RWPE1 (cell line): ENCODE measurements around the gene EXPH5.
"Not testable (repeated sequence)": the region's sequence is repeated elsewhere in the genome, so short reads cannot be mapped to it uniquely, and the experiment has no call there.

Source experiments
- CTCF ChIA-PET: fragments of 350-600 bp; sonication (Branson Sonifier 250); formaldehyde crosslinking; extraction: SDS; loops from one replicate; lab custom pipeline; 2021; lab: Yijun Ruan, JAX
- POLR2A ChIA-PET: fragments of 400-600 bp; formaldehyde crosslinking; extraction: SDS; loops from one replicate; lab custom pipeline; 2020; ENCODE audit warnings: antibody characterized with exemption; ENCODE audit not compliant: low non-redundant PET; lab: Yijun Ruan, JAX
- DNase-seq: peaks from one replicate; pipeline ENCODE4 v3.0.0; 2012; ENCODE audit warnings: low spot score
- H3K27ac ChIP-seq: fragments of 450-650 bp; 2 replicates; pipeline ENCODE4 v1.5.1; 2017
- TF ChIP-seq, protein P1 (sequence below): fragments of 450-650 bp; conservative IDR thresholded peaks from 2 replicates; pipeline ENCODE4 v1.5.1; 2017; ENCODE audit warnings: low read depth, mild to moderate bottlenecking

Gene EXPH5

DNA sequence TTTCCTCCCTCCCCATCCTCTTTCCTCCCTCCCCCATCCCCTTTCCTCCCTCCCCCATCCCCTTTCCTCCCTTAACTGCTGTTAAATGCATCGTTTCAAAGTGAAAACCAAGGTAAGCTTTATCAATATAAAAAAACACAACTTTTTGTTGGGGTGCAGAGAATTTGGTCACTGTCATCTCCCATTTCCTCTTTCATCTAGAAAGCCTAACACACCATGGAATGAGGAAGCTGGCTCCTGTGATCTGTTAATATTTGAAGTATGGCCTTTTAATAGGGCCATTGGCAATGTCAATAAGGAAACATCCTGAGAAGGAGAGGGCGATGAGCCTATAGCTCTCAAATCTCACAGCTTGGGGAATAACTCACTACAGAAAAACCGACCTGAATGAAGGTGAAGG lies 7.0 kb downstream of the EXPH5 start:
- no peak for DNase-seq
- TF ChIP-seq, protein P1, sequence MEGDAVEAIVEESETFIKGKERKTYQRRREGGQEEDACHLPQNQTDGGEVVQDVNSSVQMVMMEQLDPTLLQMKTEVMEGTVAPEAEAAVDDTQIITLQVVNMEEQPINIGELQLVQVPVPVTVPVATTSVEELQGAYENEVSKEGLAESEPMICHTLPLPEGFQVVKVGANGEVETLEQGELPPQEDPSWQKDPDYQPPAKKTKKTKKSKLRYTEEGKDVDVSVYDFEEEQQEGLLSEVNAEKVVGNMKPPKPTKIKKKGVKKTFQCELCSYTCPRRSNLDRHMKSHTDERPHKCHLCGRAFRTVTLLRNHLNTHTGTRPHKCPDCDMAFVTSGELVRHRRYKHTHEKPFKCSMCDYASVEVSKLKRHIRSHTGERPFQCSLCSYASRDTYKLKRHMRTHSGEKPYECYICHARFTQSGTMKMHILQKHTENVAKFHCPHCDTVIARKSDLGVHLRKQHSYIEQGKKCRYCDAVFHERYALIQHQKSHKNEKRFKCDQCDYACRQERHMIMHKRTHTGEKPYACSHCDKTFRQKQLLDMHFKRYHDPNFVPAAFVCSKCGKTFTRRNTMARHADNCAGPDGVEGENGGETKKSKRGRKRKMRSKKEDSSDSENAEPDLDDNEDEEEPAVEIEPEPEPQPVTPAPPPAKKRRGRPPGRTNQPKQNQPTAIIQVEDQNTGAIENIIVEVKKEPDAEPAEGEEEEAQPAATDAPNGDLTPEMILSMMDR, result no peak
- POLR2A ChIA-PET, result no interaction called here
- H3K27ac ChIP-seq, result no peak overlapping the region
- CTCF ChIA-PET, result no interaction called here

DNA sequence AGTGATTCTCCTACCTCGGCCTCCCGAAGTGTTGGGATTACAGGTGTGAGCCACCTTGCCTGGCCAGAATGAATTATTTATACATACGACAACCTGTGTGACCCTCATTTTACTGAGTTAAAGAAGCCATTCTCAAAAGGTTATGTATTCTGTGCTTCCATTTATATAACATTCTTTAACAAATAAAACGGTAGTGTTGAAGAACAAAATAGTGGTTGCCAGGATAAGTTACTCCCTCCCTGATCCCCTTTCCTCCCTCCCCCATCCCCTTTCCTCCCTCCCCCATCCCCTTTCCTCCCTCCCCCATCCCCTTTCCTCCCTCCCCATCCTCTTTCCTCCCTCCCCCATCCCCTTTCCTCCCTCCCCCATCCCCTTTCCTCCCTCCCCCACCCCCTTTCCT lies 7.4 kb downstream of the EXPH5 start:
- DNase-seq, POLR2A ChIA-PET, CTCF ChIA-PET, H3K27ac ChIP-seq: not testable (repeated sequence)

DNA sequence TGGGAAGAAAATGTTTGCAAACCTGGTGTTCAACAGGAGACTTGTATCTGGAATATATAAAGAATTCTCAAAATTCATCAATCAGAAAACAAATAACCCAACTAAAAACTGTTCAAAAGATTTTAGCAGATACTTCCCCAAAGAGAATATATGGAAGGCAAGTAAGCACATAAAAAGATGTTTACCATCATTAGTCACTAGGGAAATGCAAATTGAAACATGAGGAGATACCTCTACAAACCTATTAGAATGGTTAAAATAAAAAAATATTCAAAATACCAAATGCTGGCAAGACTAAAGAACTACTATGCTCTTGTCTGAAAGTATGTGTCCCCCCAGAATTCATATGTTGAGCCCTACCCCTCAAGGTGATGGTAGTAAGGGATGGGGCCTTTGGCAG lies 8.6 kb downstream of the EXPH5 start:
- no peak overlapping the region for H3K27ac ChIP-seq
- TF ChIP-seq, protein P1, result no peak
- ChIA-PET CTCF (no interaction called here), POLR2A (no interaction called here)
- no peak for DNase-seq

DNA sequence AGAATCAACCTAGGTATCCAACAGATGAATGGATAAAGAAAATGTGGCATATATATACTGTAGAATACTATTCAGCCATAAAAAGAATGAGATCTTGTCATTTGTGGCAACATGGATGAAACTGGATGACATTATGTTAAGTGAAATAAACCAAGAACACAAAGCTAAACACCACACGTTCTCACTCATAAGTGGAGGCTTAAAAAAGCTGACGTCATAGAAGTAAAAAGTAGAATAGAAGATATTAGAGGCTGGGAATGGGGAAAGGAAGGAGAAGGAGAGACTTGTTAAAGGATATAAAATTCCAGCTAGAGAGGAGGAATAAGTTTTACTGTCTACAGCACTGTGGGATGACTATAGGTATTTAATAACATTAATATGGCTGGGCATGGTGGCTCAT lies 12.9 kb downstream of the EXPH5 start:
- DNase-seq, result no peak
- ChIA-PET POLR2A (no interaction called here), CTCF (interaction anchor here (0.6 kb wide), 2 partner anchors 65 to 69 kb away, joined by 3 to 4 read pairs; no protein-coding TSS in a partner anchor)
- TF ChIP-seq, protein P1, result no peak
- no peak overlapping the region for H3K27ac ChIP-seq

DNA sequence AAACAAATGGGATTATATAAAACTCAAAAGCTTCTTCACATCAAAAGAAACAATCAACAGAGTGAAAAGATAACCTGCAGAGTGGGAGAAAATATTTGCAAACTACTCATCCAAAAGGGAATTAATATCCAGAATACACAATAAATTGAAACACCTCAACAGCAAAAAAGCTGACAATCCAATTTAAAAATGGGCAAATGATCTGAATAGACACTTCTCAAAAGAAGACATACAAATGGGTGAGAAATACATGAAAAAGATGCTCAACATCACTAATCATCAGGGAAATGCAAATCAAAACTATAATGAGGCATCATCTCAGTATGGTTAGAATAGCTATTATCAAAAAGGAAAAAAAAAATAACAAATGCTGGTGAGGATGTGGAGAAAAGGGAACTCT lies 13.5 kb downstream of the EXPH5 start:
- ChIA-PET POLR2A (no interaction called here), CTCF (no interaction called here)
- H3K27ac ChIP-seq, result no peak overlapping the region
- no peak for DNase-seq
- TF ChIP-seq, protein P1, result no peak

DNA sequence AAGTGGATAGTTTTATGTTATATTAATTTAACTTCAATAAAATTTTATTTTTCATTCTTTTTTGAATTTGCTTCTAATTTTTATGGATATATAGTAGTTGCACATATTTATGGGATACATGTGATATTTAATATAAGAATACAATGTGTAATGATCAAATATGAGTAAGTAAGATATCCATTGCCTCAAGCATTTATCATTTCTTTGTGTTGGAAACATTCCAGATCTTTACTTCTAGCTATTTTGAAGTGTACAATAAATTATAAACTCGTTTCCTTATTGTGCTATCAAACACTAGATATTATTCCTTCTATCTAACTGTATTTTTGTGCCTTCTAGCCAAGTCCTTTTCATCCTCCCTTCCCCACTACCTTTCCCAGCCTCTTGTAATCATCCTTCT lies 17.0 kb downstream of the EXPH5 start:
- TF ChIP-seq, protein P1, result no peak
- ChIA-PET POLR2A (no interaction called here), CTCF (no interaction called here)
- no peak for DNase-seq
- H3K27ac ChIP-seq, result no peak overlapping the region

DNA sequence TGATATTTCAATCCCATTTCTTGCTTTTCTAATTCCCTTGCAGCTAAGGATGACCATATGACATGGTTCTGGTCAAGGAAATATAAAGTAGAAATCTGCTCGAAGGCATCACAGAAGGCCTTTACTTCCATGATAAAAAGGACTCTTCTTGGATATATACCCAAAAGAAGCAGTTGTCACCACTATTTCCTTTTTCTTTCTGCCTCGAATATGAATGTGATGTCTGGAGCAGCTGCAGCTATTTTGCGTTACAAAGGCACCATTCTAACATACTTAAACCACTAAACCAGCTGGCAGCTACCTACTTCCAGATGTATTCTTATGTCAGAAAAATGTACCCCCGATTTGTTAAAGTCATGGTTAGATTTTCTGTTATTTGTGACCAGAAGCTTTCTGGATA lies 18.9 kb downstream of the EXPH5 start:
- ChIA-PET POLR2A (no interaction called here), CTCF (no interaction called here)
- DNase-seq, result no peak
- TF ChIP-seq, protein P1, result no peak
- H3K27ac ChIP-seq, result no peak overlapping the region
